SW 1271 (cell line): ENCODE results near the gene ERC2.

Experiments used
- DNase-seq, 2 experiments: peaks; one replicate each; lab custom pipeline; 2025; lab: John Stamatoyannopoulos, UW

The ERC2 gene

GRCh38 chr3:55826731-55827496 lies 641.4 kb downstream of the ERC2 start:
- no peak for DNase-seq

- DNase-seq: no peak
Observed at GRCh38 chr3:55826097-55826496, 642.2 kb downstream of the ERC2 start.

- DNase-seq: no peak
Observed at GRCh38 chr3:55824406-55824805, 643.9 kb downstream of the ERC2 start.

DNA sequence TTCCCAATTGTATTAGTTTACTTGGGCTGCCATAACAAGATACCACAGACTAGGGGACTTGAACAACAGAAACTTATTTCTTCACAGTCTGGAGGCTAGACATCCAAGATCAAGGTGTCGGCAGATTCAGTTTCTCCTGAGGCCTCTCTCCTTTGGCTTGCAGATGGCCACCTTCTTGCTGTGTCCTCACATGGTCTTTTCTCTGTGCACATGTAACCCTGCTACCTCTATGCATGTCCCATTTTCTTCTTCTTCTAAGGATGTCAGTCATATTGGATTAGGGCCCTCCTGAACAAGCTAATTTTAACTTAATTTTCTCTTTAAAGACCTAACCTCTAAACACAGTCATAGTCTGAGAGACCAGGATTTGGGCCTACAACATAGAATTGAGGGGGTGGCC lies 644.4 kb downstream of the ERC2 start:
- DNase-seq: no peak

GRCh38 chr3:55823001-55823400 lies 645.3 kb downstream of the ERC2 start:
- DNase-seq: no peak

DNA sequence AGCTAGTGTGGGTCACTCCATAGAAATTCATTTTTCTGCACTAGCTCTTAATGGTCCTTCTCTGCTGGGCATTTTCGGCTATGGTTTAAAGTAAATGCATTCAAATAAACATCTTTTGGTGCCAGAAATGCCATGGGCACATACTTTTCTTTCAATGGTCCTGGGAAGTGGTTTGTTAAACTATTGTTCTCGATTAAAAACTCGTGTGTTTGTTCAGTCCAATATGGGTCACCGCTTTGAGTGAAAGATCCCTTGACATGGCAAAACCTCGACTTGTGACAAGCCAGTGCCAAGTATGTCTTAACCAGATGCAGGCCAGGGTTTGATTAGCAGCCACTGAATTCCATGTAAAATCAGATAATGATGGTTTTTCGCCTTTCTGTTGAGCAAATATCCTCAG lies 649.3 kb downstream of the ERC2 start:
- no peak for DNase-seq

GRCh38 chr3:55818485-55818884 lies 649.8 kb downstream of the ERC2 start:
- DNase-seq: no peak

GRCh38 chr3:55816794-55817576 lies 651.3 kb downstream of the ERC2 start:
- DNase-seq: no peak

DNA sequence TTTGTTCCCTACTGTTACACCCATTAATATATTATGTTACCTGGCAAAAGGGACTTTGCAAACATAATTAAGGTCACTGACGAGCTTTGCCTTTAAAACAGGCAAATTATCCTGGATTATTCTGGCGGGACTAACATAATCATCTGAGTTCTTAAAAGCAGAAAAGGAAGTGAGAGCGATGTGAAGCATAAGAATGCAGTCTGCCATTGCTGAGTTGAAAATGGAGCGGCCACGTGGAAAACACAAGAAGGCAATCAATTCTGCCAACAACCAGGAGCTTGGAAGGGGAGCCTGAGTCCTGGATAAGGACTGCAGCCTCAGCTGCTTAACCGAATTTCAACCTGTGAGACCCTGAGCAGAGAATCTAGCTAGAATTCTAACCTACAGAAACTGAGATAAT lies 653.0 kb downstream of the ERC2 start:
- no peak for DNase-seq

GRCh38 chr3:55813268-55814097 lies 654.8 kb downstream of the ERC2 start:
- no peak for DNase-seq

- DNase-seq: no peak
Observed at GRCh38 chr3:55812394-55813013, 655.8 kb downstream of the ERC2 start.

DNA sequence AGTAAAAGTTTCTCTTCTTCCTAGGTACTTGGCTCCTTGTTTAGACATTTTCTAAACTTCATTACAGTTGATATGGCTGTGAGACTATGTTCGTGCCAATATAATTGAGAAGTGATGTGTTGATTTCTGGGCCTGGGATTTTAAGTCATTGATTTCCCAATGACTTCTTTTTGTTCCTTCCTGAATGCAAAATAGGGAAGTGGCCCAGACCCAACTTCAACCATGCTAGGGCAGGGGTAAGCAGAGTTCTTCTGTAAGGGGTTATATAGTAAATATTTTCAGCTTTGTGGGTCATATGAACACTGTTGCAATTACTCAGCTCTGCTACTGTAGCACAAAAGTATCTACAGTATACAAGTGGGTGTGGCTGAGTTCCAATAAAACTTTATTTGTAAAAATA lies 661.1 kb downstream of the ERC2 start:
- DNase-seq: no peak

DNA sequence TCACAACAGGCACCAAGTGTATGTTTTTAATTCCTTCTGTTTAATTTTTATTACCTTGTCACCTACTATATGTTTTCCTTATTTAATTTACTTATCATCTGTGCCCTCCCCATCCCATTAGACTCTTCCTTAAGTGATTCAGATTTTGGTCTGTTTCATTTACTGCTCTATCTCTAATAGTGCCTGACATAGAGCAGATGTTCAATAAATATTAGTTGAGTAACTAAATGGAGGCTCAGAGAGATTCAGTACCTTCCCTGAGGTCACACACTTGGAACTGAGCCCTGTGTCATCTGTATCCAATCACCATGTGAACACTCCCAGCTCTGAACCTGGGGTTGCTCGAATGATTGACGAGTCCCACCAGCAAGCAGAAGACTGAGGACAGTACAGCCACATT lies 663.1 kb downstream of the ERC2 start:
- DNase-seq: no peak

- DNase-seq: no peak
Observed at GRCh38 chr3:55804170-55805095, 663.8 kb downstream of the ERC2 start.

DNA sequence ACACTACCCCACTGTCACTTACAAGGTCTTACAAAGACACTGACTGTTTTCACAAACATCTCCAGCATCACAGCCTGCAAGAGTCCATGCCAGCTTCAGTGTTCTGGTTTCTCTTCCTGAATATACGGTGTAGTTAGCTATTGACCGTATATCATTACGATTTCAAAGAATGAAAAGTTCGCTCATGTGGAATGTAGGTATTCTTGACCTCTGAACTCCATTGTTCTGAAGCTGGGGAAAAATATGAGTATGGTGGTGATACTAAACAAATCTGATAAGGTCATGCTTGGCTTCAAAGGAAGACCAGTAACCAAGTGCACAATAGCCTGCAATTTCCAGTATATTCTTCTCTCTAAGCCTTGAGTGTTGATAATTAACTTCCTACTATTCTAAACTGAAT lies 665.5 kb downstream of the ERC2 start:
- DNase-seq: no peak

DNA sequence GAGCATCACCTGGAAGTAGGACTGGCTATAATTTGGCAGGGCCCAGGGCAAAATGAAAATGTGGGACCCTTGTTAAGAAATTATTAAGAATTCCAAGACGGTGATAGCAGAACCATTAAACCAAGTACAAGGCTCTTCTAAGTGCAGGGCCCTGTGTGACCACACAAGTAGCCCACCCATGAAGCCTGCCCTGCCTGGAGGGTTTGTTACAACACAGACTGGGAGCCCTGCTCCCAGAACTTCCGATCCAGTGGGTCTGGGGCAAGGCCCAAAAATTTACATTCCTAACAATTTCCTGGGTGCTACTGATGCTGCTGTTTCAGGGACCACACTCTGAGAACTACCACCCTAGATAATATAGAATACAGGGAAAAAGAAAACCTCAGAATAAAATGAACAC lies 666.6 kb downstream of the ERC2 start:
- DNase-seq: no peak

- DNase-seq: no peak
Observed at GRCh38 chr3:55801068-55801467, 667.2 kb downstream of the ERC2 start.

DNA sequence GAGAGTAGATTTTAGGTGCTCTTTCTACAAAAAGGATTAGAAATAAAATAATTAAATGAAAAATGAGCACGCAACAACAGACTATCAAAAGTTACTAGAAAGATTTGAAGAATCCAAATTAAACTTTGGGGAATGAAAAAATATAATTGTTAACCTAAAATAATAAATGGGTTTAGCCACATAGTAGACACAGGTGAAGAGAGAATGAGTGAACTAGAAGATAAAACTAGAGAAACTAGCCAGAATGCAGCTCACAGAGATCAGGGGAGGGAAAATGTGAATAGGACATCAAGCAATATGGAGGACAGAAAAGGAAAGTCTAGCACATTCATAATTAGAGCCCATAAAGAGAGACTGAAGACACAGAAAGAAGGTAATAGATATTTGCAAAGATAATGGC lies 670.5 kb downstream of the ERC2 start:
- no peak for DNase-seq

- DNase-seq: no peak
Observed at GRCh38 chr3:55797084-55797483, 671.2 kb downstream of the ERC2 start.

DNA sequence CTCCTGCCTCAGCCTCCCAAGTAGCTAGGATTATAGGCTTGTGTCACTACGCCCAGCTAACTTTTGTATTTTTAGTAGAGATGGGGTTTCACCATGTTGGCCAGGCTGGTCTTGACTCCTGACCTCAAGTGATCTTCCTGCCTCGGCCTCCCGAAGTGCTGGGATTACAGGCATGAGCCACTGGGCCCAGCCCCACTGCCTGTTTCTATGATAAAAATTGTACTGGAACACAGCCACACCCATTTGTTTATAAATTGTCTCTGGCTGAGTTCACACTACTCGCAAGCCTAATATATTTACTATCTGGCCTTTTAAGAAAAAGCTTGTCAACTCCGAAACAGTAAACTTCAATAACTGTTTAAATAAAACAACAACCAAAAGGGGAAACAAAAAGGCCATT lies 671.7 kb downstream of the ERC2 start:
- no peak for DNase-seq

DNA sequence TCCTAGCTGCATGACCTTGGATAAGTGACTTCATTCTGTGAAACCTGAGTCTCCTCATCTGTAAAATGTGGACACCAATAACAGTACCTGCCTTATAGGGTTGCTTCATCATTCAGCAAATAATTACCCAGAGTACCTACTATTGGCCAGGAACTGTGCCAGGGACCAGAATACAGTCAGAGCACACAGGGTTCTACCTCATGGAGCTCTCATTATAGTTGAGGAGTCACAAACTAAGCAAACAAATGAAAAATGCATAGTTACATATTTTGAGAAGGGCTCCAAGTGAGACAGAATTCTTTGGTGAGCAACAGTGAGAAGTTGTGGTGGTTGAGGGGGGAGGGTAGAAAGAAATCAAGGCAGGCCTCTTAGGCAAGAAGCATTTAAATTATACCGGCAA lies 672.5 kb downstream of the ERC2 start:
- no peak for DNase-seq
